Endodermal cell (in vitro differentiated cells): ENCODE results near the gene ANKS3. TPM values are rescaled to one million over a fixed set of nuclear protein-coding genes. Genes with fewer than 3 reads are reported as not detected.

Experiments
- DNase-seq: peaks from one replicate; pipeline ENCODE4 v3.0.0-alpha.2; 2017
- H3K27ac ChIP-seq: 2 replicates; pipeline ENCODE4 v1.5.1; 2013; ENCODE audit warnings: mild to moderate bottlenecking, low read depth, low read length, moderate library complexity
- H3K27me3 ChIP-seq: 2 replicates; pipeline ENCODE4 v1.6.1; 2013; ENCODE audit warnings: mild to moderate bottlenecking, low read length, moderate library complexity; ENCODE audit not compliant: insufficient read depth, control insufficient read depth, poor library complexity, severe bottlenecking
- H3K36me3 ChIP-seq: 2 replicates; pipeline ENCODE4 v1.7.0; 2013; ENCODE audit warnings: mild to moderate bottlenecking, low read length, moderate library complexity; ENCODE audit not compliant: control insufficient read depth, insufficient read depth
- H3K4me1 ChIP-seq: one replicate; pipeline ENCODE4 v1.7.0; 2013; ENCODE audit warnings: low read length; ENCODE audit not compliant: control insufficient read depth, insufficient read depth
- H3K4me3 ChIP-seq: 2 replicates; pipeline ENCODE4 v1.5.1; 2013; ENCODE audit warnings: mild to moderate bottlenecking, low read length, moderate library complexity
- H3K9ac ChIP-seq: 2 replicates; pipeline ENCODE4 v1.6.1; 2013; ENCODE audit warnings: mild to moderate bottlenecking, low read length, moderate library complexity; ENCODE audit not compliant: poor library complexity, severe bottlenecking; ENCODE audit errors: extremely low read depth
- H3K9me3 ChIP-seq: 2 replicates; pipeline ENCODE4 v1.6.1; 2013; ENCODE audit warnings: mild to moderate bottlenecking, low read length, moderate library complexity; ENCODE audit not compliant: control insufficient read depth
- H3K27ac Mint-ChIP-seq: 2 replicates; pipeline ENCODE4 v1.8.0; 2020; ENCODE audit warnings: mixed read lengths
- H3K27me3 Mint-ChIP-seq: 2 replicates; pipeline ENCODE4 v1.8.0; 2021; ENCODE audit warnings: mild to moderate bottlenecking, mixed read lengths; ENCODE audit not compliant: insufficient read depth
- H3K36me3 Mint-ChIP-seq: 2 replicates; pipeline ENCODE4 v1.8.0; 2020; ENCODE audit warnings: low read depth, mixed read lengths
- H3K4me1 Mint-ChIP-seq: 2 replicates; pipeline ENCODE4 v1.8.0; 2020; ENCODE audit warnings: mixed read lengths
- H3K4me3 Mint-ChIP-seq: 2 replicates; pipeline ENCODE4 v1.8.0; 2020; ENCODE audit warnings: mild to moderate bottlenecking, moderate library complexity, mixed read lengths
- H3K9me3 Mint-ChIP-seq: 2 replicates; pipeline ENCODE4 v1.8.0; 2020; ENCODE audit warnings: mild to moderate bottlenecking, mixed read lengths
- CTCF ChIP-seq: fragments of 200-600 bp; sonication (generic); conservative IDR thresholded peaks from 2 replicates; pipeline ENCODE4 v1.5.0; 2021; ENCODE audit warnings: antibody characterized with exemption, mild to moderate bottlenecking
- WGBS, 2 experiments: methylation state at CpG; one replicate each; pipeline versions ENCODE4 v1.1.5 to v1.1.7; 2013; ENCODE audit warnings: missing lambda C conversion rate in 2 of 2, mixed read lengths in 1 of 2; ENCODE audit not compliant: insufficient coverage in 1 of 2, insufficient read length in 1 of 2; 5-methylcytosine and 5-hydroxymethylcytosine counted together
- total RNA-seq, 2 donors: library from RNA; stranded (reverse); fragmentation: NEBNext Ultra II Directional in 1 of 2; extraction: Animal tissue kit (Norgen Biotek cat#: 25700) in 1 of 2; gene quantifications; 2 replicates in 1 of 2; 3 replicates in 1 of 2; pipeline ENCODE4 v1.2.1, GENCODE V29; 2021

ANKS3 gene
- total RNA-seq, 2 donors from 2014 or later = 32.4 to 41.0 TPM

GRCh38 chr16:4724661-4725270, 9.3 kb downstream of the ANKS3 start:
- Mint-ChIP-seq H3K27me3 (no peaks in the 10 kb centered on the region), H3K27ac (no peak overlapping the region), H3K9me3 (no peaks in the 10 kb centered on the region), H3K4me1 (no peaks in the 10 kb centered on the region), H3K36me3 (peaks cover 39% of the 10 kb centered on the region), H3K4me3 (no peak overlapping the region)
- Histone ChIP-seq H3K9ac (no peak overlapping the region), H3K9me3 (no peaks in the 10 kb centered on the region), H3K27ac (no peak overlapping the region), H3K4me1 (no peaks in the 10 kb centered on the region), H3K4me3 (no peak overlapping the region), H3K36me3 (peaks cover 50% of the 10 kb centered on the region), H3K27me3 (no peaks in the 10 kb centered on the region)
- no peak for DNase-seq
- TF ChIP-seq CTCF = no peak
- 92 to 97% methylated on average over 9 to 11 of the region's 11 CpGs for WGBS, 2 experiments

GRCh38 chr16:4723071-4723767, 10.9 kb downstream of the ANKS3 start:
- Histone ChIP-seq H3K9me3 (no peaks in the 10 kb centered on the region), H3K9ac (no peak overlapping the region), H3K27me3 (no peaks in the 10 kb centered on the region), H3K4me3 (no peak overlapping the region), H3K27ac (no peak overlapping the region), H3K36me3 (peaks cover 43% of the 10 kb centered on the region), H3K4me1 (no peaks in the 10 kb centered on the region)
- whole genome bisulfite sequencing, 2 experiments = 90 to 95% methylated on average over 10 to 14 of the region's 14 CpGs
- Mint-ChIP-seq H3K27ac (peak overlapping the region; percentile 5), H3K4me3 (no peak overlapping the region), H3K27me3 (no peaks in the 10 kb centered on the region), H3K4me1 (peaks cover 4% of the 10 kb centered on the region), H3K36me3 (peaks cover 37% of the 10 kb centered on the region), H3K9me3 (no peaks in the 10 kb centered on the region)
- no peak for DNase-seq
- no peak for TF ChIP-seq CTCF

GRCh38 chr16:4718466-4718865, 15.6 kb downstream of the ANKS3 start:
- Histone ChIP-seq H3K9me3 (no peaks in the 10 kb centered on the region), H3K27me3 (no peaks in the 10 kb centered on the region), H3K9ac (no peak overlapping the region), H3K4me1 (no peaks in the 10 kb centered on the region), H3K36me3 (peaks cover 39% of the 10 kb centered on the region), H3K4me3 (no peak overlapping the region), H3K27ac (no peak overlapping the region)
- no peak for DNase-seq
- Mint-ChIP-seq H3K4me1 (peaks cover 4% of the 10 kb centered on the region), H3K27ac (no peak overlapping the region), H3K4me3 (no peak overlapping the region), H3K27me3 (no peaks in the 10 kb centered on the region), H3K36me3 (peaks cover 48% of the 10 kb centered on the region), H3K9me3 (no peaks in the 10 kb centered on the region)
- 66 to 73% methylated on average over 4 to 5 of the region's 5 CpGs for WGBS, 2 experiments
- no peak for TF ChIP-seq CTCF
